ENCODE results near the gene NEDD9.

The NEDD9 gene

DNA sequence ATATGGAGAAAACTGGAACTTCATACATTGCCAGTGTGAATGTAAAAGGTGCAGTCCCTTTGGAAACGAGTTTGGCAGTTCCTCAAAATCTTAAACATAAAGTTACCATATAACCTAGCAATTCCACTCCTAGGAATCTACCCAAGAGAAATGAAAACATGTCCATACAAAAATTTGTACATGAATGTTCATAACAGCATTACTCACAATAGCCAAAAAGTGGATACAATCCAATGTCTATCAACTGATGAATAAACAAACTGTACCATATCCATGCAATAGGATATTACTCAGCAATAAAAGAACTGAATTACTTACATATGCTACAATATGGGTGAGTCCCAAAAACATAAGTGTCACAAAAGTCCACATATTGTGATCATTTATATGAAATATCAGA, 72.3 kb downstream of the NEDD9 start:
- Histone ChIP-seq H3K4me2 (ENCODE audit: low read length) (no peak overlapping the region), H3K4me1 (no peaks in the 10 kb centered on the region), H3K79me2 (no peaks in the 10 kb centered on the region), H2AFZ (no peak overlapping the region), H3K4me3 (ENCODE audit: low read depth, low read length) (no peak overlapping the region), H3K27ac (no peak overlapping the region), H3K9ac (no peak overlapping the region), H3K27me3 (ENCODE audit: control insufficient read depth, insufficient read depth, low read length) (no peaks in the 10 kb centered on the region), H3K36me3 (ENCODE audit: control insufficient read depth, insufficient read depth, low read length) (no peaks in the 10 kb centered on the region), H3K9me3 (ENCODE audit: control insufficient read depth, low read length) (no peaks in the 10 kb centered on the region)
- TF ChIP-seq, protein P1, sequence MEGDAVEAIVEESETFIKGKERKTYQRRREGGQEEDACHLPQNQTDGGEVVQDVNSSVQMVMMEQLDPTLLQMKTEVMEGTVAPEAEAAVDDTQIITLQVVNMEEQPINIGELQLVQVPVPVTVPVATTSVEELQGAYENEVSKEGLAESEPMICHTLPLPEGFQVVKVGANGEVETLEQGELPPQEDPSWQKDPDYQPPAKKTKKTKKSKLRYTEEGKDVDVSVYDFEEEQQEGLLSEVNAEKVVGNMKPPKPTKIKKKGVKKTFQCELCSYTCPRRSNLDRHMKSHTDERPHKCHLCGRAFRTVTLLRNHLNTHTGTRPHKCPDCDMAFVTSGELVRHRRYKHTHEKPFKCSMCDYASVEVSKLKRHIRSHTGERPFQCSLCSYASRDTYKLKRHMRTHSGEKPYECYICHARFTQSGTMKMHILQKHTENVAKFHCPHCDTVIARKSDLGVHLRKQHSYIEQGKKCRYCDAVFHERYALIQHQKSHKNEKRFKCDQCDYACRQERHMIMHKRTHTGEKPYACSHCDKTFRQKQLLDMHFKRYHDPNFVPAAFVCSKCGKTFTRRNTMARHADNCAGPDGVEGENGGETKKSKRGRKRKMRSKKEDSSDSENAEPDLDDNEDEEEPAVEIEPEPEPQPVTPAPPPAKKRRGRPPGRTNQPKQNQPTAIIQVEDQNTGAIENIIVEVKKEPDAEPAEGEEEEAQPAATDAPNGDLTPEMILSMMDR (IDR thresholded peaks at IDR 0.05) = no peak

DNA sequence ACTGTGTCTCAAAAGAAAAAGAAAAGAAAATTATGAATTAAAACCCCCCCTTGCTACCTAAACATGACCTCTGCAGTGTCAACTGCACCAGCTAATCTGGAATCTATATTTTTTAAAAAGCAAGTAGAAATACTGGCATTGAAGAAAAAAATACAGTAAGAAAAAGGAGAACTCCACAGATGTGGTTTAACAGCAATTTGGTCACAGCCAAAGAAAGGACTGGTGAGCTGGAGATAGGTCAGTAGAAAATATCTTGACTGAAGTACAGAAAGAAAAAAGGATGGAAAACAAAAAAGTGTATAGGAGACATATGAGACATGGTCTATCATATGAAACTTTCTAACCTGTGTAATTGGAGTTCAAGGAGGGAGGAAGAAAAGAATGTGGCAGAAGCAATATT, 76.9 kb downstream of the NEDD9 start:
- no peak overlapping the region for H3K9ac ChIP-seq
- no peaks in the 10 kb centered on the region for H3K79me2 ChIP-seq
- H2AFZ ChIP-seq = no peak overlapping the region
- no peaks in the 10 kb centered on the region for H3K4me1 ChIP-seq
- TF ChIP-seq, protein P1 (IDR thresholded peaks at IDR 0.05) = no peak
- no peak overlapping the region for H3K4me3 ChIP-seq (ENCODE audit: low read depth, low read length)
- H3K4me2 ChIP-seq (ENCODE audit: low read length) = no peak overlapping the region
- no peaks in the 10 kb centered on the region for H3K9me3 ChIP-seq (ENCODE audit: control insufficient read depth, low read length)
- no peak overlapping the region for H3K27ac ChIP-seq
- no peaks in the 10 kb centered on the region for H3K36me3 ChIP-seq (ENCODE audit: control insufficient read depth, insufficient read depth, low read length)
- H3K27me3 ChIP-seq (ENCODE audit: control insufficient read depth, insufficient read depth, low read length) = no peaks in the 10 kb centered on the region

DNA sequence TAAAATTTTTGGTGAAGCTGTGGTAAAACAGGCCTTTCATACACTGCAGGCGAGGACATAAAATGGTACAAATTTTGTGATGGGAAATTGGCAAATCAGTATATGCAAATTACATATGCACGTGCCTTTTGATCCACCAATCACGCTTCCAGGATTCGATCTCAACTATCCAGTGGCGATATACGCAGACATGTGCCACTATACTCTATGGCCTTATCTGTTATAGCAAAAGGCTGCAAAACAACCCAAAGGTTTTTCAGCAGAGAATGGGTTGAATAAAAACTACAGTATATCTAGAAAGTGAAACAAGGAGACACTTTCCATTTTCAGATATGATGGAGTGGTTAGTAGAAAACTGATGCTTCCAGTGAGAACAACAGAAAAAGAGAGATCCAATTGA, 79.0 kb downstream of the NEDD9 start:
- H3K27me3 ChIP-seq (ENCODE audit: control insufficient read depth, insufficient read depth, low read length) = no peaks in the 10 kb centered on the region
- no peaks in the 10 kb centered on the region for H3K36me3 ChIP-seq (ENCODE audit: control insufficient read depth, insufficient read depth, low read length)
- H3K79me2 ChIP-seq = no peaks in the 10 kb centered on the region
- H3K4me3 ChIP-seq (ENCODE audit: low read depth, low read length) = no peak overlapping the region
- H3K27ac ChIP-seq = no peak overlapping the region
- no peaks in the 10 kb centered on the region for H3K4me1 ChIP-seq
- H3K4me2 ChIP-seq (ENCODE audit: low read length) = no peak overlapping the region
- H2AFZ ChIP-seq = no peak overlapping the region
- TF ChIP-seq, protein P1 (IDR thresholded peaks at IDR 0.05) = no peak
- no peaks in the 10 kb centered on the region for H3K9me3 ChIP-seq (ENCODE audit: control insufficient read depth, low read length)
- no peak overlapping the region for H3K9ac ChIP-seq

DNA sequence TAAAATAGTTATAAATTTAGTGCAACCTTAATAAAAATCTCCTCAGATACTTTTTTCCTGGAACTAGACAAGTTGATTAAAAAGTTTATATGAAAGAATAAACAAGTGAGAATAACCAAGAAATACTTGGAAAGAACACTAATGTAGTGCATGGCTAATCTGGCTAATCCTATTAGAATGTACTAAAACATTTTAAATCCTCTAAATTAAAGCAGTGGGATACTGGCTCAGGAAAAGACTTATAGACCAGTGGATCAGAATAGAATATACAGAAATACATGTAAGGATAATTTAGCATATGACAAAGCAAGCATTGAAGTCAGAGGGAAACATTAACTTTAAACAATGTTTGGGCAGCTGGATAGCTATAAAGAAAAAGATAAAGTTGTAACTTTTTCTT, 79.9 kb downstream of the NEDD9 start:
- Histone ChIP-seq H3K27me3 (ENCODE audit: control insufficient read depth, insufficient read depth, low read length) (no peaks in the 10 kb centered on the region), H3K4me3 (ENCODE audit: low read depth, low read length) (no peak overlapping the region), H3K27ac (no peak overlapping the region), H3K9me3 (ENCODE audit: control insufficient read depth, low read length) (no peaks in the 10 kb centered on the region), H3K36me3 (ENCODE audit: control insufficient read depth, insufficient read depth, low read length) (no peaks in the 10 kb centered on the region), H3K4me1 (no peaks in the 10 kb centered on the region), H3K4me2 (ENCODE audit: low read length) (no peak overlapping the region), H2AFZ (no peak overlapping the region), H3K9ac (no peak overlapping the region), H3K79me2 (no peaks in the 10 kb centered on the region)
- TF ChIP-seq, protein P1 (IDR thresholded peaks at IDR 0.05) = no peak

DNA sequence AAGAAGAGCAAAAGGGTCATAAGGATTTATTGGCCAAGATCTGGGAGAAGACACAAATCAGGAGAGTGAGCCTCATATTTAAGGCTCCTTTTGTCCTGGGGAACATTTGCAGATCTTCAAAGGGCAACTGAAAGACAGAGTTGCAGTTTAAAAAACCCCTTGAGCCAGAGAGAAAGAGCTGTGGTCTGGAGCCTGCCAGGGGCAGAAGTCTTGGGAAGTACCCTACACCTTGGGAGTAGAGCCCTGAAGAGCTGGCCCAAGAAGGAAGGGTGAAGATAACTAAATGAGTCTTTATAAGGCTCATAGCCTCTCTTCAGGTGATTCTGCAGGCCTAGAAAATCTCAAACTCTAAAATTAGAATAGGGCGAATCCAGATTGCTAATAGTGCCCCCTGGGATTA, 81.0 kb downstream of the NEDD9 start:
- Histone ChIP-seq H3K79me2 (no peaks in the 10 kb centered on the region), H3K4me1 (no peaks in the 10 kb centered on the region), H3K4me2 (ENCODE audit: low read length) (no peak overlapping the region), H3K9ac (no peak overlapping the region), H3K27me3 (ENCODE audit: control insufficient read depth, insufficient read depth, low read length) (no peaks in the 10 kb centered on the region), H2AFZ (no peak overlapping the region), H3K36me3 (ENCODE audit: control insufficient read depth, insufficient read depth, low read length) (no peaks in the 10 kb centered on the region), H3K4me3 (ENCODE audit: low read depth, low read length) (no peak overlapping the region), H3K9me3 (ENCODE audit: control insufficient read depth, low read length) (no peaks in the 10 kb centered on the region), H3K27ac (no peak overlapping the region)
- TF ChIP-seq, protein P1 (IDR thresholded peaks at IDR 0.05) = no peak

Measured in parathyroid adenoma (tissue), 2 donors.